K562 (cell line): ENCODE measurements around the gene OPCML. TPM values are rescaled to one million over a fixed set of nuclear protein-coding genes. Genes with fewer than 3 reads are reported as not detected.
A peak's percentile ranks its signal among the peaks of the same experiment; 100 is the strongest.

ENCODE experiments used
- ATAC-seq: fragments of 200-7000 bp; cut with Tn5 transposase; 3 replicates; pipeline ENCODE4 v1.9.1; 2020; ENCODE audit warnings: moderate library complexity
- BruUV-seq: library from RNA; stranded (reverse); fragments of 400-500 nt; replicated peaks from 2 replicates; lab custom pipeline; 2021; lab: Mats Ljungman, UMichigan
- CTCF ChIA-PET: fragments of 300-600 bp; formaldehyde crosslinking; extraction: SDS; loops from one replicate; lab custom pipeline; 2021; ENCODE audit warnings: low intra/inter-chr PET ratio; lab: Yijun Ruan, JAX
- POLR2A ChIA-PET: fragments of 300-600, 350-650 bp; sonication (Branson Sonifier 250); formaldehyde crosslinking; extraction: SDS; loops from one replicate; lab custom pipeline; 2021; ENCODE audit warnings: antibody characterized with exemption, inconsistent platforms; lab: Yijun Ruan, JAX
- DNase-seq, 4 experiments: peaks; one replicate each; pipeline versions ENCODE4 v3.0.0 to v3.0.0-alpha.2; 2011 to 2018; ENCODE audit warnings: low spot score in 3 of 4, mixed read lengths in 3 of 4; ENCODE audit errors: extremely low read depth in 1 of 4
- FAIRE-seq: peaks from 2 replicates; lab custom pipeline; 2011; peaks lifted over from hg19 to GRCh38; lab: Jason Lieb, UNC
- H2AFZ ChIP-seq: 2 replicates; pipeline ENCODE4 v1.6.0; 2011; ENCODE audit warnings: low read depth, low read length, control low read depth, inconsistent platforms
- H3K27ac ChIP-seq: fragments of 200-600 bp; 3 replicates; pipeline ENCODE4 v1.8.0; 2011; ENCODE audit warnings: low read depth, mild to moderate bottlenecking, control low read depth, inconsistent platforms, low read length, moderate library complexity, mixed read lengths; ENCODE audit errors: extremely low read depth
- H3K27me3 ChIP-seq, 2 experiments: fragments of 300-600 bp in 1 of 2; 2 replicates in 1 of 2; 3 replicates in 1 of 2; pipeline versions ENCODE4 v1.6.0 to v1.8.0; 2011; ENCODE audit warnings: inconsistent platforms in 2 of 2, low read length in 2 of 2, mild to moderate bottlenecking in 1 of 2, mixed read lengths in 1 of 2, moderate library complexity in 1 of 2; ENCODE audit not compliant: control insufficient read depth in 2 of 2, insufficient read depth in 2 of 2
- H3K36me3 ChIP-seq: fragments of 300-600 bp; 3 replicates; pipeline ENCODE4 v1.8.0; 2011; ENCODE audit warnings: mild to moderate bottlenecking, low read length, inconsistent platforms; ENCODE audit not compliant: control insufficient read depth, insufficient read depth
- H3K4me1 ChIP-seq, 2 experiments: fragments of 200-600 bp in 1 of 2; replicated peaks in 1 of 2; 2 replicates in 1 of 2; 3 replicates in 1 of 2; pipeline versions ENCODE4 v1.5.1 to v1.8.0; 2011; ENCODE audit warnings: inconsistent platforms in 2 of 2, low read length in 2 of 2, mild to moderate bottlenecking in 1 of 2, mixed read lengths in 1 of 2, moderate library complexity in 1 of 2; ENCODE audit not compliant: control insufficient read depth in 2 of 2, insufficient read depth in 2 of 2
- H3K4me2 ChIP-seq: 2 replicates; pipeline ENCODE4 v1.6.1; 2011; ENCODE audit warnings: low read length, control low read depth, inconsistent platforms, mixed read lengths; ENCODE audit not compliant: insufficient read depth
- H3K4me3 ChIP-seq: fragments of 200-600 bp; sonication (generic), shearing (Covaris generic); 2 replicates; pipeline ENCODE4 v1.5.1; 2016; ENCODE audit warnings: control low read depth, inconsistent platforms
- H3K79me2 ChIP-seq: fragments of 200-600 bp; 3 replicates; pipeline ENCODE4 v1.8.0; 2011; ENCODE audit warnings: low read length, inconsistent platforms; ENCODE audit not compliant: control insufficient read depth, insufficient read depth
- H3K9ac ChIP-seq, 2 experiments: 2 replicates each; pipeline versions ENCODE4 v1.6.0 to v1.6.1; 2011; ENCODE audit warnings: low read depth in 2 of 2, low read length in 2 of 2, control low read depth in 1 of 2, inconsistent platforms in 1 of 2, mild to moderate bottlenecking in 1 of 2, mixed read lengths in 1 of 2; ENCODE audit not compliant: insufficient read depth in 1 of 2
- H3K9me1 ChIP-seq: one replicate; pipeline ENCODE4 v1.6.0; 2011; ENCODE audit warnings: inconsistent platforms, mild to moderate bottlenecking, low read length, moderate library complexity; ENCODE audit not compliant: control insufficient read depth, insufficient read depth
- H3K9me3 ChIP-seq: replicated peaks from 2 replicates; pipeline ENCODE4 v1.5.1; 2011; ENCODE audit warnings: low read depth, low read length, inconsistent platforms; ENCODE audit not compliant: control insufficient read depth, insufficient read depth
- H4K20me1 ChIP-seq: replicated peaks from 2 replicates; pipeline ENCODE4 v1.6.1; 2011; ENCODE audit warnings: low read length, inconsistent platforms, mixed read lengths; ENCODE audit not compliant: control insufficient read depth, insufficient read depth
- C11orf30 ChIP-seq: fragments of 450-650 bp; IDR thresholded peaks from 2 replicates; pipeline ENCODE4 v1.6.1; 2016; ENCODE audit warnings: low read depth, mild to moderate bottlenecking
- EGR1 ChIP-seq: fragments of 450-650 bp; conservative IDR thresholded peaks from 2 replicates; pipeline ENCODE4 v1.6.1; 2017; ENCODE audit warnings: mild to moderate bottlenecking
- L3MBTL2 ChIP-seq: fragments of 450-650 bp; IDR thresholded peaks from 2 replicates; pipeline ENCODE4 v1.6.1; 2016; ENCODE audit warnings: mild to moderate bottlenecking, moderate library complexity
- MAFF ChIP-seq: IDR thresholded peaks from 2 replicates; pipeline ENCODE4 v1.6.1; 2012; ENCODE audit warnings: low read length, improper control_type of control experiment
- MAFG ChIP-seq: fragments of 450-650 bp; conservative IDR thresholded peaks from 2 replicates; pipeline ENCODE4 v1.6.1; 2016; ENCODE audit warnings: missing genetic modification characterization, missing compliant biosample characterization
- MAFK ChIP-seq: IDR thresholded peaks from 2 replicates; pipeline ENCODE4 v1.6.1; 2011; ENCODE audit warnings: low read length, improper control_type of control experiment
- NFE2 ChIP-seq: IDR thresholded peaks from 2 replicates; pipeline ENCODE4 v1.6.1; 2014; ENCODE audit warnings: antibody characterized with exemption, low read depth
- PRMT5 ChIP-seq: sonication (generic); formaldehyde crosslinking; IDR thresholded peaks from 2 replicates; pipeline ENCODE4 v1.5.0; 2020; ENCODE audit warnings: missing genetic modification reagents
- TGIF2 ChIP-seq: sonication (generic); formaldehyde crosslinking; IDR thresholded peaks from 2 replicates; pipeline ENCODE4 v1.8.1; 2022; ENCODE audit warnings: mild to moderate bottlenecking, missing genetic modification reagents, moderate library complexity
- ZNF316 ChIP-seq: fragments of 450-650 bp; IDR thresholded peaks from 2 replicates; pipeline ENCODE4 v1.6.1; 2016
- WGBS: fragments of 100-300 bp; shearing (Covaris generic); methylation state at CpG from one replicate; pipeline ENCODE4 v1.1.6; 2016; ENCODE audit warnings: low coverage, mixed read lengths; ENCODE audit not compliant: insufficient coverage; ENCODE audit errors: missing lambda C conversion rate; 5-methylcytosine and 5-hydroxymethylcytosine counted together
- in situ Hi-C: fragments of 300-500 bp; cut with MboI; formaldehyde crosslinking; loops from 4 replicates; pipeline ENCODE4 v1.15.0; 2018; ENCODE audit warnings: inconsistent platforms, mixed read lengths
- intact Hi-C: fragments of 100-400 bp; cut with micrococcal nuclease; formaldehyde crosslinking; loops from 2 replicates; pipeline ENCODE4 v1.14.2; 2022
- polyA plus RNA-seq, 8 experiments: library from polyadenylated mRNA; depleted of rRNA in 4 of 8; stranded (reverse) in 5 of 8; unstranded in 3 of 8; fragments of >200 nt; fragmentation: Nextera tagmentation in 2 of 8; fragmentation: Illumina TruSeq in 1 of 8; extraction: Ambion mirVana in 2 of 8; extraction: Trizol in 1 of 8; gene quantifications; 2 replicates each; pipeline versions ENCODE4 v1.2.1 to v1.2.3, GENCODE V29; 2011 to 2014; ENCODE audit warnings: inconsistent platforms in 1 of 8, missing spikeins in 1 of 8
- total RNA-seq, 7 experiments: library from RNA; depleted of rRNA in 6 of 7; stranded (reverse); fragments of >200 nt in 6 of 7; fragmentation: Illumina TruSeq in 2 of 7; extraction: Trizol in 2 of 7; gene quantifications; 2 replicates each; pipeline versions ENCODE4 v1.2.1 to v1.2.3, GENCODE V29; 2011 to 2021; ENCODE audit warnings: low replicate concordance in 1 of 7
- TF ChIP-seq, protein P1 (sequence below): fragments of 250-450 bp; sonication (Bioruptor Pico); IDR thresholded peaks from 2 replicates; pipeline ENCODE4 v1.8.0; 2022; ENCODE audit warnings: moderate library complexity, mild to moderate bottlenecking, inconsistent platforms
- TF ChIP-seq, protein P2 (sequence below): sonication (generic); formaldehyde crosslinking; IDR thresholded peaks from 2 replicates; pipeline ENCODE4 v1.8.0; 2022; ENCODE audit warnings: mild to moderate bottlenecking, missing genetic modification reagents

Gene OPCML
- total and polyA plus RNA-seq, 9 of the 15 experiments (the other 6 are each of a cell fraction or from before 2014, with no cell fraction given): not detected

DNA sequence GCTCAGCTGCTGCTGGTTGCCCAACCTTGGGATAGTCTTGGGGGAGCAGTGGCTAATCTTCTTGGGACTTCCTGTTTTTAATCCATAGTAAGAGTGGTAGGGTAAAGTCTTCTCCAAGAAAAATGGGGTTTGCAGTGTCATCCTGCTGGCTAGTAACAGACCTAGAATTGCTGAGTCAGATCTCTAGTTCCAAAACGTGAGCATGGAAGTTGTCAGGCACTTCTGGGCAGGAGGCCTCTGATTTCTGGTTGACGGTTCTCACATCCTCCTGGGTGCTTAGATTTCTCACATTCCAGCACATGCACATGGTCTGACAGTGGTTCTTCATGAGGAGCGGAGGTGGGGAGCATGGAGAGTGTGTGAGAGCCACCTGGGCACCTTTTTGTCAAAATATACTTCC is 410.0 kb downstream of the OPCML start:
- POLR2A ChIA-PET: interaction anchor here (0.6 kb wide), 1 partner anchor 92 kb away, joined by 3 read pairs; no protein-coding TSS in a partner anchor
- no peaks in the 10 kb centered on the region for H3K36me3 ChIP-seq
- FAIRE-seq (no peak), DNase-seq (no peak), ATAC-seq (no peak)
- BruUV-seq: no TSS peak
- no peaks in the 10 kb centered on the region for H4K20me1 ChIP-seq
- no peak overlapping the region for H3K27ac ChIP-seq
- no peaks in the 10 kb centered on the region for H3K9me3 ChIP-seq
- in situ Hi-C loops: no loop called here
- H3K9me1 ChIP-seq: no peaks in the 10 kb centered on the region
- H3K9ac ChIP-seq: no peak overlapping the region
- TF ChIP-seq MAFG (peak; percentile 75), C11orf30 (peak; percentile 72), TGIF2 (CRISPR knock-in tag) (no peak), MAFF (peak; percentile 65), MAFK (peak; percentile 75), ZNF316 (peak; percentile 78)
- H3K4me1 ChIP-seq: no peaks in the 10 kb centered on the region
- no peaks in the 10 kb centered on the region for H3K27me3 ChIP-seq
- CTCF ChIA-PET: no interaction called here
- H3K4me3 ChIP-seq: no peak overlapping the region
- no peaks in the 10 kb centered on the region for H3K79me2 ChIP-seq
- no peak overlapping the region for H3K4me2 ChIP-seq
- intact Hi-C loops: no loop called here
- H2AFZ ChIP-seq: no peak overlapping the region
- WGBS: 2% methylated on average over 3 of the region's 3 CpGs

DNA sequence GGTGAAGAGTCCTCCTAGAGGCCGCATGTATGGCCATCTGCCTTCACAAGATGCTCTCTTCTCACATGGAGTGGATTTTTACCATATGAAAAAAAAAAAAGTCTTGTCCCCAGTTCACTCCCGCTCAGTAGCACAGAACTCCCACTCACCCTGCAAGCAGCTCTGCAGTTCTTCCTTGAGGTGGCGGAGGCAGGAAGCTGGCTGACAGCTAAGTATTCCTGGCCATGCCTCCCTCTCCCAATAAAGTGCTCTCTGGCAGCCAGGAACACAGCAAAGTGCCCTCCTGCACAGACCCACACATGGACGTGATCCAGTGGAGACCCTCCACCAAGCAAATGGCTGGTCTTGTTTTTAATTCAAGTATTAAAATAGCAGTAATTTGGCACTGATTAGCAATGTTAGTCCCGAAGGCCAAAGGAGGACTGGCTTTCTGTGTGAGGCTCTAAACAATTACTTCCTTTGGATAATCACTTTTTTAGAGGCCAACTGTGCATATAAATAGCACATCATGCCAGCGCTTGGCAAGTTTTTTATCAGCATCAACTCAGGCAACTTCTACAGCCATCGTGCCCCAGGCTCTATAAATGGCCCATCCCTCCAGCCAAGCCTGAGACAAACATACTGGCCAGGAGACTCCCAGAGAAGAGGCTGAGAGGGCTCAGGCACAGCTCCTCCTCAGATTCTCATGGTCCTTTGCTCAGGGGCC is 413.6 kb downstream of the OPCML start:
- BruUV-seq: no TSS peak
- Histone ChIP-seq H3K27me3 (no peaks in the 10 kb centered on the region), H3K9me1 (no peaks in the 10 kb centered on the region), H3K9ac (no peak overlapping the region), H4K20me1 (no peaks in the 10 kb centered on the region), H3K79me2 (no peaks in the 10 kb centered on the region), H3K36me3 (no peaks in the 10 kb centered on the region), H2AFZ (no peak overlapping the region), H3K4me3 (no peak overlapping the region), H3K27ac (no peak overlapping the region), H3K4me2 (no peak overlapping the region), H3K9me3 (no peaks in the 10 kb centered on the region), H3K4me1 (no peaks in the 10 kb centered on the region)
- WGBS: 1% methylated on average over 7 of the region's 7 CpGs
- ChIA-PET POLR2A (no interaction called here), CTCF (no interaction called here)
- in situ Hi-C loops (no loop called here), intact Hi-C loops (no loop called here)
- ATAC-seq (no peak), DNase-seq (no peak), FAIRE-seq (no peak)
- TF ChIP-seq, protein P1, sequence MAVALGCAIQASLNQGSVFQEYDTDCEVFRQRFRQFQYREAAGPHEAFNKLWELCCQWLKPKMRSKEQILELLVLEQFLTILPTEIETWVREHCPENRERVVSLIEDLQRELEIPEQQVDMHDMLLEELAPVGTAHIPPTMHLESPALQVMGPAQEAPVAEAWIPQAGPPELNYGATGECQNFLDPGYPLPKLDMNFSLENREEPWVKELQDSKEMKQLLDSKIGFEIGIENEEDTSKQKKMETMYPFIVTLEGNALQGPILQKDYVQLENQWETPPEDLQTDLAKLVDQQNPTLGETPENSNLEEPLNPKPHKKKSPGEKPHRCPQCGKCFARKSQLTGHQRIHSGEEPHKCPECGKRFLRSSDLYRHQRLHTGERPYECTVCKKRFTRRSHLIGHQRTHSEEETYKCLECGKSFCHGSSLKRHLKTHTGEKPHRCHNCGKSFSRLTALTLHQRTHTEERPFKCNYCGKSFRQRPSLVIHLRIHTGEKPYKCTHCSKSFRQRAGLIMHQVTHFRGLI: no peak
- TF ChIP-seq EGR1 (no peak), PRMT5 (CRISPR knock-in tag) (no peak), NFE2 (no peak), L3MBTL2 (no peak)
- TF ChIP-seq, protein P2, sequence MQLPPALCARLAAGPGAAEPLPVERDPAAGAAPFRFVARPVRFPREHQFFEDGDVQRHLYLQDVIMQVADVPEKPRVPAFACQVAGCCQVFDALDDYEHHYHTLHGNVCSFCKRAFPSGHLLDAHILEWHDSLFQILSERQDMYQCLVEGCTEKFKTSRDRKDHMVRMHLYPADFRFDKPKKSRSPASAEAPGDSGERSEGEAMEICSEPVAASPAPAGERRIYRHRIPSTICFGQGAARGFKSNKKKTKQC (CRISPR knock-in tag): no peak
